Hematopoietic multipotent progenitor cell treated with erythropoietin and hydrocortisone succinate and interleukin-3 and kit ligand, for 15 days (in vitro differentiated cells): ENCODE results near the gene SNUPN.
"Not testable (repeated sequence)": the region's sequence is repeated elsewhere in the genome, so short reads cannot be mapped to it uniquely, and the experiment has no call there.

Experiments used
- DNase-seq: peaks from one replicate; pipeline ENCODE4 v3.0.0-alpha.2; 2015; ENCODE audit warnings: low spot score

The SNUPN gene

DNA sequence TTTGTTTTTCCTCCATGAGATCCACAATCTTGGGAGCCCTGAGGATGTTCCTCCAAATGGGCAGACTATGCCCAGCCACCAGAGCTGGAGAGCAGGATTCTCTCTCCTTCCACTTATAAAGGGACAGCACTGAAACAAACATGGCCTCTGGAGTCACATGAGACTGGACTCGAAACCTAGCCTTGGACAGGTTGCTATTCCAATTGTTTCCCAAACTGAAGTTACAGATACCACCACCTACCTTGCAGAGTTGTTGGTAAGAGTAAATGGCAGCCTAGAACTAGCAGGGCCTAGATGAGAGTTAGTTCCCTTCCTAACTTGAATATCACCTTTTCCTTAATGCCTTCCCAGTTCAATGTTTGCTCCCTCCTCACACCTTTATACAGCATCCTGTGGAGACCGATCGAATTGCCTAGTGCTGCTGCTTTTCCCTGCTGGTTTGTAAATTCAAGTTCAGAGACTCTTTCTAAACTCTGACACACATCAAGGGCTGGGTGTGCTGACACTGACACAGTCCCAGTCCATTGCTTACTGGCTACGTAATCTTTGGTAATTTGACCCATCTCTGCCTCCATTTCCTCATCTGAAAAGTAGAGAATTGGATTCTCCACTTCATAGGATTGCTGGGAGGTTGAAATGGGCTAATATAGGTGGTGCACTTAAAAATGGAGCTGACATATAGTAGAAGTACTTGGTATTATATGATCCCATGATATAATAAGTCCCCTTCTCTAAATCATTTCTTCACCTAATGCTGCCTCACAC is 11.9 kb upstream of the SNUPN start:
- no peak for DNase-seq

DNA sequence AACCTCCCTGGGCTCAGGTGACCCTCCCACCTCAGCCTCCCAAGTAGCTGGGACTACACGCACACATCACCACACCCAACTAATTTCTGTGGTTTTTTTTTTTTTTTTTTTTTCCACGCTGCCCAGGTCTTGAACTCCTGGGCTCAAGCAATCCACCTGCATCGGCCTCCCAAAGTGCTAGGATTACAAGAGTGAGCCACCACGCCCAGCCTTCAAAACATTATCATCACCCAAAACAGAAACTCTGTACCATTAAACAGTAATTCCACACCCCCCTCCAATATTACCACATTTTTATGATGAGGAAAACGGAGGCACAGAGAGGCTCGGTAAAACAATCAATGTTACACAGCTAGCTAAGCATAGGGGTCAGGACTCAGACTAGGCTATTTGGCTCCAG is 10.5 kb upstream of the SNUPN start:
- DNase-seq: no peak

DNA sequence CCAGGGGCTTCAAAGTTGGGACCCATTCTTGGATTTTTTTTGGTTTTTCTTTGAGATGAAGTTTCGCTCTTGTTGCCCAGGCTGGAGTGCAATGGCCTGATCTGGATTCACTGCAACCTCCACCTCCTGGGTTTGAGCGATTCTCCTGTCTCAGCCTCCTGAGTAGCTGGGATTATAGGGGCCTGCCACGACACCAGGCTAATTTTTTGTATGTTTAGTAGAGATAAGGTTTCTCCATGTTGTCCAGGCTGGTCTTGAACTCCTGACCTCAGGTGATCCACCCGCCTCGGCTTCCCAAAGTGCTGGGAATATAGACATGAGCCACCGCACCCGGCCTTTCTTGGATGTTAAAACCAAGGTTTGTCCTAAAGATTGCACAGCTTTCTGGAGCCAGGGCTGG is 8.4 kb upstream of the SNUPN start:
- not testable (repeated sequence) for DNase-seq

DNA sequence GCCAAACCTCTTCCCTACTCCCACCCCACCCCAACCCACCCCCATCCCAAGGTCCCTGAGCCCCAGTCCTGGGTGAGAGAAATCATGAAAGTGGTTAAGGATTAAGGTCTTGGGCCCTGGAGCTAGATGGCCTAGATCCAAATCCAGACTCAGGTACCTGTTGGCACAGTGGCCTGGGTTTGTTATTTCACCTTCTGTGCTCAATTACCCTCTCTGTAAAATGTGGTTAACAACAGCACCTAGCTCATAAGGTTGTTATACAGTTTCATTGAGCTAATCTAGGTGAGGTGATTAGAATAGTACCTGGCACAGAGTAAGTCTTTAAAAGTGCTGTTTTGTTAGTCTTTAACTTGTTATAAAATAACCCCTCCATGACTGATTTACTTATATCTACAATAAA is 6.4 kb upstream of the SNUPN start:
- DNase-seq: no peak

DNA sequence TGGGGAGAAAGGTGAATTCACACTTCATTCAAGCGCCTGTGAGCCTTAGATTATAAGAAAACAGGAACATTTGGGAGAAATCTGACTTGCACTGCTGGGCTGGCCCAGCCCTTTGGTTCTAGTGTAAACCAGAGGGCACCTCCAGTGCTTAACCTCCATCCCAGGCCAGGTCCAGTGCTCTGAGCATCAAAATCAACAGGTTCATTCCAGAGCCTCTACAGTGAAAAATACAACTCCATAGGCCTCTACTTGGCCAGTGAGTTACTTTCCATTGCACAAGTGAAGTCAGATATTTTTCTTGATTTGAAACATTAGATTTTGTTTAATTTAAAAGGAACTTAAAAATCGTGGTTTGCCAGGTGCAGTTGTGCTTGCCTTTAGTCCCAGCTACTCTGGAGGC is 3.0 kb downstream of the SNUPN start:
- DNase-seq: no peak

DNA sequence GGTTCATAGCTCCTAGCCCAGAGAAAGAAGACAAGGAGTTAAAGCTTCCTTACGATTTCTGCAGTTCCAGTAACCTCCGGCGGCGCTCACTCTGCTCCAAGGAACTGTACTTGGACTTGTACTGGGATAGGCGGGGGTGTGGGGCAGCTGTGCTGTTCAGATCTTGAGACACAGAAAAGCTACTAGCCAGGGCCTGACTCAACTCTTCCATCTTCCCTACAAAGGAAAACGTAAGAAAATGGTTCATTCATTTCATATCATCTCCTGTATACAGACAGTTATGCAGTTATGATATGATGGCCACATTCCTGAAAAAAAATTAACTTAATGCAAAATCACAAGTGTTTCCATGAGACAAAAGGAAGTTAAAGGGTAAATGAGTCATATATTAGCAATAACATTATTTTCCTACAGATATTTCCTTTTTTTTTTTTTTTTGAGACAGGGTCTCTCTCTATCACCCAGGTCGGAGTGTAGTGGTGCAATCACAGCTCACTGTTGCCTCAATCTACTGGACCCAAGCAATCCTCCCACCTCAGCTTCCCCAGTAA is 4.6 kb downstream of the SNUPN start:
- DNase-seq: no peak

DNA sequence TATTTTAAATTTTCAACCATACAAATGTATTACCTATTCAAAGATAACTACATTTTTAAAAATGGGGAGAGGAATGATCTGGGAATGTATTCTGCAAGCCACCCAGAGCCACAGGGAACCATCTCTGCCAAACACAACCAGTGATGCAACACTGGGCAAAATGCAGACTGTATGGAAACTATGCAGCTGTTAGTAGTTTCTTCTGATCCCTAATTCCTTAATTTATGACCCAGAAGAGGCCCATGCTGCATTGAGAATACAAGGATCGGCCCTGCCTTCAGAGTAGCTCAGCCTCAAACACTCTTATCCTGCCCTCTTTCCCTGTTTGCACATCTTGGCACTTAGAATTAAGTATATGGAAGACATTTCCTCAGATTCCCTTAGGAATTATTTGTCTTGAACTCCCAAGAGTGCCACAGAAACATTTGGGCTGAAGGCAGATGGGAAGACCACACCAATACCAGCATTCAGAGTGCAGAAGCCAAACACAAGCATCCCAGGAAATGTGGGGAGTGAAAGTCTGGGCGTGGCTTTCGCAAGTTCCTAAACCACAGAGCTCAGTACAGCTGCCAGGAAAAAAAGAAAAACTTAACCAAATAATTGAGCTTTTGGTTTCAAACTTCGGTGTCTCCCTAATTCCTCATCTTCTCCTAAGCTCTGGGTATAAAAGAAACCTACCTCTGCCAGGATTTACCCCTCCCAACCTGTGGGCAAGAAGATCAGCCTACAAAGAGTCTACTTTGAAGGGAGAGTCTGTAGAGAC is 5.3 kb downstream of the SNUPN start:
- DNase-seq: no peak

DNA sequence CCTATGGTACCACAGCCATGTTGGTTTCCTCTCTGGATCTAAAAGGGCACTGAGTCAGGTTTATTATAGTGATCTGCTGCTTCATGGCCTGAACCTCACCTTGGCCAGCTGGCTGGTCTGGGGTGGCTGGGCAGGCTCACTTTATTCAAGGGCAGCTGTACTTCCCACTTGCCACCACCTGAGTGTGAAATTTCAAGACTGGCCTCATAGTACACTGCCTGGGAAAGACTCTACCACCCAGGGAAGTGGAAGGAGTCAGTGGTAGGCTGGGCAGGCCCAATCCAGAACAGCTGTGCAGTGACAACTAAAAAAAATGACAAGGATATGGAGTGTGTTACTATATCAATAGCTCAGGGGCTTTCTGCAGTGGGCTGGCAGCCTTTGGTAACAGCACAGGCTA is 8.8 kb downstream of the SNUPN start:
- DNase-seq: no peak

DNA sequence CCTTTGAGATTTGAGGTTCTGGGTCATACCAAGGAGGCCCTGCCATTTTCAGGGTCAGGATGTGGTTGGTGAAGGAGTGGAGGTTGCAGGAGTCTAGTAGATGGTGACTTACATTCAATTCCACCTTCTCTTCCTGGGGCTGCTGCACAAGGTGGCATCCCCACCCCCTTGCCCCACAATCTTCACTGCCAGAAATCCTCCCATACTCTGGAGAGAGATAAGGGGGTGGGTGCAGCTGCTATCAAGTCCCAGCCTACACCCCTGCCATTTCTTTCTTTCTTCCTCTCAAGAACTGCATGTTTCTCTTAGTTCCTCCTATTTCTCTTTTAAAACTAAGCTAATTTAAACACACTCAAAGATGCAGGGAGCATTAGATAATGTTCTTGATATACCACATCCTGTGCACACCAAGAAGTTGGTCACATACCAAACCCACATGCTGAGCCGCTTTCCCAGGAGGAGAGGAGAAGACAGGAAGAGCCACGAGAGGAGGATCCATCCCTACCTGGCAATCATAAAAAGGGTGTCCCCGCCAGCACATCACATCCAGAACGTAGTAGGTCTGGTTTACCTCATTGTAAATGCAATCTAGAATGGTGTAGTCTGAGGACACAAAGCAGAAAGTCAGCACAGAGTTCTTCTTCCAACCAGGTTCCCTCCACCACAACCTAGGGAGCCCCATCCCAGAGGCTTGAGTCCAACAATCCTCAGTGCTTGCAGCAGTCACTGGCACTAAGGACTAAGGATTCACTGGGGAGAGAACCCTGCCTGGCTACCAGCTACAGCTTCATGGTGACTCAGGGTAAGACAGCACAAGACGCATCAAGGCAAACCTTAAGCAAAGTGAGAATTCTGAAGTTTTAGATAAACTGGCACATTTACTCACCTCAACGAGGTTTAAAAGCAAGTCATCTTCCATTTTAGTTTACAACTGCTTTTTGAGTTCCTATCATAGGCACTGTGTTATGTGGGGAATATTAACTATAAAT is 18.5 kb downstream of the SNUPN start:
- DNase-seq: peak; percentile 84

DNA sequence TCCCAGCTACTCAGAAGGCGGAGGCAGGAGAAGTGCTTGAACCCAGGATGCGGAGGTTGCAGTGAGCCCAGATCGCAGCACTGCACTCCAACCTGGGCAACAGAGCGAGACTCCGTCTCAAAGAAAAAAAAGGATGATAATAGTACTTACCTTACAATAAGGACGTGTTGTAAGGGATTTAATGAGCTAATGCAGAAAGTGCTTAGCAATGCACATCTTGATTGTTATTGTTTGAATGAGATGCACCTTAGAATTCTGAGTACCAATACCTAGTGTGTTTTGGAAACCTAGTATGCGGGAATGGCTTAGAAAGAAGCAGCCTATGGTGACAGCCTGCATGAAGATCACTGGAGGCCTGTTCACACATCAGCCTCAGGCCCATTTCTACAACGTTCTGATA is 19.5 kb downstream of the SNUPN start:
- no peak for DNase-seq

DNA sequence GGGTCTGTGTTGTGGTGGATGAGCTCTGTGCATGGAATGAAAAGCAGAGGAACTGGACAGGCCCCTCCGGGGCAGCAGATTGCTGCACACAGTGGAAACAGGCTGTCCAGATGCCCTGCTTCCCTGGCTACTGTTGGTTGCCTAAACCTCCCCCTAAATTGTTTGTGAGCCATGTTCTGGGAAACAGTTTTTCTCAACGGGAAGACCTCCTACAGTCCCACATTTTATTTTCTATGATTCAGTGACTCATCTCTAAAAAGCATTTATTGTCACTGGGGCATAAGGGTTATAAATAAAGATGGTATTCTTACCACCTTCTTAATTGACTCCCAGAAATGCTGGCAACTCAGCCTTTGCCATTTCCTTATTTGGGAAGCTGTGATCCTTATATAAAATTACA is 26.1 kb downstream of the SNUPN start:
- DNase-seq: no peak

DNA sequence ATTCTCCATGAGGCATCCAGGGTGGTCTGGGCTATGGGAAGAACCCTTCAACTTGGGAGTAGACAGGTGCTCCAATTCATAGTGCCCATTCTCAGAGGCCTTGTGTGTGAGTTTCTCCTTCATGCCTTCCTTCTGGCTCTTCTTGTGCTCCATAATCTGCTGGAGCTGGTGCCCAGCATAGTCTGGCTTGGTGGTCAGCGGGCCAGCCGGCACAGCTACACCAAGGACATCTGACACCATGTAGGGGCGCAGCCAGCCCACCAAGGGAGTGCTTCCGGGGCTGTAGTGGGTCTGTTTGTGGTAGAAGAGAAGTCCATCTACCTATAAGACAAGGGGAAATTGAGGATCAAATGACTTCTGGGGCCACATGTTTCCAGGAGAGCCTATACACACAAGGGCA is 27.2 kb downstream of the SNUPN start:
- no peak for DNase-seq

DNA sequence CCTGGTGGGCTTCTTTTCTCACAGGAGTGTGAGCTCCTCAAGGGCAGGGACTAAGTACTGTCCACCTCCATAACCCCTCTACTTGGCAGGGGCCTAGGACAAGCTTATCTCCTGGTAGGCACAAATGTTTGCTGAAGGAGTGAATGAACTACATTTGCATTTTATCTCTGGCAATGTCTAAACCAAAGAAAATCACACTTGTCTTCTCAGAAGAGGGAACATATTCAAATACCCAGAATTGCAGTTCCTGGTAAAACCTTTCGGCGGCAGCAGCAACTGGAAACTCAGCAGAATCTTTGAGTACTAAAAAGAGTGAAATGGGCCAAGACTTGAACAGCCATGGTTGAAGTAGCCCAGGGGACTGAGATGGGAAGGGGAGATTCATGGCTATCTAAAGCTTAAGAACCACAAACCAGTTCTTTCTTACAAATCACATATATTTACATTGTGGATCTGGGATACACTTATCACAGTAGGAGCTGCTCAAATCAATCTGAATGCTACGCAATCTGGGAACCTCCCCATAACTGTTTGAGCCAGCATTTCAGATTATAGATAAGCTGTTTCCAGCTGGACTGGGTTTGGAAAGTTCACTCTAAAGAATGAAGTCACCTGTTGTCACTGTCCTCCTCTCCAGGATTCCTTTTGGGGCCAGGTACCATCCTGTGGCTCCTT is 27.7 kb downstream of the SNUPN start:
- DNase-seq: peak; percentile 66

DNA sequence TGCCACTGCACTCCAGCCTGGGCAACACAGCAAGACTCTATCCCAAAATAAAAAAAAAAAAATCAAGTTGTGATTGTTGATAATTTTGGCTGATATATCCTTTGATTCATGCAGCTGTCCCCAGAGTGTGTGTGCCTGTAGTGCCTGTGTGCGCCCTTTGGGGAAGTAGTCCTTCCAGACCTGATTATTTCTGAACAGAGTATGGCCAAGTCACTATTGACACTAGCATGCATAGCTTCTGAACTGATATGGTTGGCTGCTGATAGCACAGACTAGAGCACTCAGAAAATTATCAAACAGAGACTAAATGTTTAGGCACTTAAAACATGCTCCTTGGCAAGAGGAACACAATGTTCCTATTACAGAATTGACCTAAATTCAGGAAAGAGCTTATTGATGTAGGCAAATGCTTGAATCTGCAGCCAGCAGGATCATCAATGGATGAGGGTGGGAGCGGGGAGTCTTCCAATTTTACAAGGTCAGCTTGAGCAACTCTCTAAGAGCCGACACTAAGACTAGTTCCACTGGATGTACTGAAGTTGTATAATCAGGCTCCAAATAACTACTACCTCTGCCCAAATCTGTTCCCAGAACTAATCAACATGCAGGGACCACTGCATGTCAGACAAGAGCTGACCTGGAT is 28.7 kb downstream of the SNUPN start:
- no peak for DNase-seq

DNA sequence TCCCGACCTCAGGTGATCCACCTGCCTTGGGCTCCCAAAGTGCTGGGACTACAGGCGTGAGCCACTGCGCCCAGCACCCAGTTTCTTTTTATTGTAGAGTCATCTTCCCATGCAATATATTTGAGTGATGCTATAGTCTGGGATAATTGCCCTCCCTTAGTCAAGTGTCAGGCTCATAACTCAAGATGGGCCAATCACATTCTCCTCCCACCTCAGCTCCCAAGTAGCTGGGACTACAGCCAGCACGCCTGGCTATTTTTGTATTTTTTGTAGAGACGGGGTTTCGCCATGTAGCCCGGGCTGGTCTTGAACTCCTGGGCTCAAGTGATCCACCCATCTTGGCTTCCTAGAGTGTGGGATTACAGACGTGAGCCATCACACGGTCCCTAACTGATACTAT is 31.2 kb downstream of the SNUPN start:
- no peak for DNase-seq

DNA sequence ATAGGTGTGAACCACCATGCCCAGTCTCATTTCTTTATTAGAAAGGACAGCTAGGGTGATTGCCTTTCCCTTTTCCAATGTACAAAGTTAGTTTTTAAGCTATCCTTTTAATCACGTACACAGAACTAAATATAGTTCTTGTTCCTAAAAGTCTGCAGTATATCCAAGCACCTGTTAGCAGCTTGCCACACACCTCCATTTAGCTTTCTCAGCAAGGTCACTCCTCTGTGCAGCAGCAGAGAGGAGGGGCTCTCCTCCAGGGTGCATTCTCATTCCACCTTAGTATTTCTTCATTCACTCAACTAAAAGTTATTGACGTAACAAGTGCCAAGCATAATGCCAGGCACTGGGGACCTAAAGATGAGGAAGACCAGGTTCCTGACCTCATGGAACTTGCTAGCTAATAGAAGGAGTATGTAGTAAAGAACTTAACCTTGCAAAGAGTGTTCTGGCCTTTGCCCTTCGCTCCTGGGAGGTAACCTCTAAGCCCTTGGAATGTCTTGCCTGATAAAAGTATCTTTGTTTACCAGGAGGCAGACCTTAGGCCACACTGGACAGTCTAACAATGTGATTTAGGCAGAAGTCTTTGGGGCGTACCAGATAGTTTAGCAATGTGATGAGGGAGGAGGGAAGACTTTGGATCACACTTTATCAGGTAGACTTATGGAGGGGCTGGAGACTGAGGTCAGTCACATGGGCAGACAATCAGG is 33.7 kb downstream of the SNUPN start:
- no peak for DNase-seq

DNA sequence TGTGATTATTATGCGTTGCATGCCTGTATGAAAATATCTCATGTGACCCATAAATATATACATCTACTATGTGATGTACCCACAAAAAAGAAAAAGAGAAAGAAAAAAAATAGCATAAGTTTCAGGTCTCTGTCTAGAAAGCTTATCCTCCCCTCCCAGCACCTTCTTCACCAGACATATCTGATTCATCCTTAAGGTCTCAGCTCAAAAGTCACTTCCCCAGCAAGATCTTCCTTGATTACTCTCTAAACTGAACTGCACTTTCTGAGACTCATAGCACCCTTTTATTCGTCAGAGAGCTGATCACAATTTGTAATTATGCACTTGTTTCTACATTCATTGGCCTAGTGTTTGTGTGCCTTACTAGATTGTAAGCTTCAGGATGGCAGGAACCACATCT is 35.3 kb downstream of the SNUPN start:
- DNase-seq: no peak

DNA sequence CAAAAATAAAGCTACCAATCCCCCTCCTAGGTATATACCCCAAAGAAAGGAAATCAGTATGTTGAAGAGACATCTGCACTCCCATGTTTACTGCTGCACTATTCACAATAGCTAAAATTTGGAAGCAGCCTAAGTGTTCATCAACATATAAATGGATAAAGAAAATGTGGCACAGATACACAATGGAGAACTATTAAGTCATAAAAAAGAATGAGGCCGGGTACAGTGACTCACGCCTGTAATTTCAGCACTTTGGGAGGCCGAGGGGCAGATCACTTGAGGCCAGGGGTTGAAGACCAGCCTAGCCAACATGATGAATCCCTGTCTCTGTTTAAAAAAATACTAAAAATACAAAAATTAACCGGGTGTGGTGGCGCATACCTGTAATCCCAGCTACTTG is 36.5 kb downstream of the SNUPN start:
- DNase-seq: no peak

DNA sequence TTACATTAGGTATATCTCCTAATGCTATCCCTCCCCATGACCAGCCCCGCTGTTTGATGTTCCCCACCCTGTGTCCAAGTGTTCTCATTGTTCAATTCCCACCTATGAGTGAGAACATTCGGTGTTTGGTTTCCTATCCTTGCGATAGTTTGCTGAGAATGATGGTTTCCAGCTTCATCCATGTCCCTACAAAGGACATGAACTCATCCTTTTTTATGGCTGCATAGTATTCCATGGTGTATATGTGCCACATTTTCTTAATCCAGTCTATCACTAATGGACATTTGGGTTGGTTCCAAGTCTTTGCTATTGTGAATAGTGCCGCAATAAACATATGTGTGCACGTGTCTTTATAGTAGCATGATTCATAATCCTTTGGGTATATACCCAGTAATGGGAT is 39.1 kb downstream of the SNUPN start:
- not testable (repeated sequence) for DNase-seq

DNA sequence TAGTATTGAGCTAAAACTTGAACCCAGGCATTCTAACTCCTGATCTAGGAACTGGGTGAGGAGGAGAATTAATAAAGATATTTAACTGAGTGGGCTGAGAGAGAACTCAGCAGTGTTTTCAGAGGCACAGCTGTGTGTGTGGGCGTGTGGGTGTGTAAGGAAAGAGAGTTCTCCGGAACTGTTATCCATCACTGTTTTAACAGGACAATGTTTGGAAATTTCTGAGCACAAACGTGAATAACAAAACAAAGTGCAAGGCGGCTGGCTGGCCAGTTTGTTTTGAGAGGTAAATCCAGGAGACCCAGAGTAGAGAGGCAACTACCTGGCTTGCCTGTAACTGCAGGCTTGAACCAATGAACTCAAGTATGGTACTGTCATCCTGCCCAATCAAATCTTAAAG is 41.4 kb downstream of the SNUPN start:
- no peak for DNase-seq

DNA sequence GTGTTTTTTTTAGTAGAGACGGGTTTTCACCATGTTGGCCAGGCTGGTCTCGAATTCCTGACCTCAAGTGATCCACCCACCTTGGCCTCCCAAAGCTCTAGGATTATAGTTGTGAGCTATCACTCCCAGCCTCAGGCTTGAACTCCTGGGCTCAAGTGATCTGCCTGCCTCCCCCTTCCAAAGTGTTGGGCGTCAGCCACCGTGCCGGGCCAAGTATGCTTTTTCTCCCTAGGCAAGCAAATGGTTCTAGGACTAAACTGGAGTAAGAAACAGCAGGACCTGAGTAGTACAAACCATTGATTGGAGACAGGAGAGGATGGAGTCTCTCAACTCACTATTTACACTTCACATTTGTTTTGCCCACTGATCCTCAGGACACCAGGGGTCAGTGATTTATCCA is 41.8 kb downstream of the SNUPN start:
- DNase-seq: no peak
